ENCODE results near the gene EMX2. TPM values are rescaled to one million over a fixed set of nuclear protein-coding genes. Genes with fewer than 3 reads are reported as not detected.

Gene EMX2
- total and polyA plus RNA-seq, 4 donors: 0.37 TPM; not detected in 3

- 90 to 92% methylated on average over 5 of the region's 5 CpGs for WGBS, 2 donors
- no peak for DNase-seq
- Histone ChIP-seq H3K4me3 (no peak overlapping the region), H3K4me1 (ENCODE audit: control insufficient read depth in 5 of 5, insufficient read depth in 5 of 5, low read length in 5 of 5) (peaks cover 0 to 6% (median 4%) of the 10 kb centered on the region in 5 donors), H3K36me3 (ENCODE audit: control insufficient read depth in 4 of 4, insufficient read depth in 4 of 4, low read length in 4 of 4) (no peaks in the 10 kb centered on the region), H3K9ac (ENCODE audit: insufficient read depth in 1 of 2, low read length in 2 of 2) (no peak overlapping the region), H3K27me3 (ENCODE audit: control insufficient read depth in 3 of 3, insufficient read depth in 3 of 3, low read length in 2 of 3) (peaks cover 22 to 60% (median 51%) of the 10 kb centered on the region in 3 donors), H3K9me3 (ENCODE audit: control insufficient read depth in 4 of 4, insufficient read depth in 3 of 4, low read length in 3 of 4) (peaks cover 0 to 14% (median 0%) of the 10 kb centered on the region in 4 donors), H3K27ac (ENCODE audit: low read depth in 1 of 2, low read length in 1 of 2) (no peak overlapping the region)
- no peak for TF ChIP-seq CTCF (IDR thresholded peaks at IDR 0.05; ENCODE audit: control extremely low read depth, extremely low read depth)
- ATAC-seq (ENCODE audit: insufficient read depth, low FRiP score): no peak
Observed at GRCh38 chr10:117556356-117556755, 13.8 kb downstream of the EMX2 start.

- Histone ChIP-seq H3K27me3 (ENCODE audit: control insufficient read depth in 3 of 3, insufficient read depth in 3 of 3, low read length in 2 of 3) (peaks cover 0 to 46% (median 22%) of the 10 kb centered on the region in 3 donors), H3K9ac (ENCODE audit: insufficient read depth in 1 of 2, low read length in 2 of 2) (no peak overlapping the region), H3K27ac (ENCODE audit: low read depth in 1 of 2, low read length in 1 of 2) (no peak overlapping the region), H3K4me3 (no peak overlapping the region), H3K9me3 (ENCODE audit: control insufficient read depth in 4 of 4, insufficient read depth in 3 of 4, low read length in 3 of 4) (no peaks in the 10 kb centered on the region), H3K4me1 (ENCODE audit: control insufficient read depth in 5 of 5, insufficient read depth in 5 of 5, low read length in 5 of 5) (no peaks in the 10 kb centered on the region), H3K36me3 (ENCODE audit: control insufficient read depth in 4 of 4, insufficient read depth in 4 of 4, low read length in 4 of 4) (no peaks in the 10 kb centered on the region)
- 70 to 75% methylated on average over 4 of the region's 4 CpGs for WGBS, 2 donors
- TF ChIP-seq CTCF (IDR thresholded peaks at IDR 0.05; ENCODE audit: control extremely low read depth, extremely low read depth): no peak
- DNase-seq (no peak), ATAC-seq (ENCODE audit: insufficient read depth, low FRiP score) (no peak)
Observed at GRCh38 chr10:117559712-117560111, 17.2 kb downstream of the EMX2 start.

GRCh38 chr10:117560942-117561341, 18.4 kb downstream of the EMX2 start:
- Histone ChIP-seq H3K27ac (ENCODE audit: low read depth in 1 of 2, low read length in 1 of 2) (no peak overlapping the region), H3K4me3 (no peak overlapping the region), H3K9ac (ENCODE audit: insufficient read depth in 1 of 2, low read length in 2 of 2) (no peak overlapping the region), H3K27me3 (ENCODE audit: control insufficient read depth in 3 of 3, insufficient read depth in 3 of 3, low read length in 2 of 3) (peaks cover 0 to 40% (median 12%) of the 10 kb centered on the region in 3 donors), H3K4me1 (ENCODE audit: control insufficient read depth in 5 of 5, insufficient read depth in 5 of 5, low read length in 5 of 5) (no peaks in the 10 kb centered on the region), H3K36me3 (ENCODE audit: control insufficient read depth in 4 of 4, insufficient read depth in 4 of 4, low read length in 4 of 4) (no peaks in the 10 kb centered on the region), H3K9me3 (ENCODE audit: control insufficient read depth in 4 of 4, insufficient read depth in 3 of 4, low read length in 3 of 4) (no peaks in the 10 kb centered on the region)
- ATAC-seq (ENCODE audit: insufficient read depth, low FRiP score): no peak
- no peak for TF ChIP-seq CTCF (IDR thresholded peaks at IDR 0.05; ENCODE audit: control extremely low read depth, extremely low read depth)
- 66 to 79% methylated on average over 2 of the region's 2 CpGs for WGBS, 2 donors
- DNase-seq: no peak

GRCh38 chr10:117562220-117562619, 19.7 kb downstream of the EMX2 start:
- Histone ChIP-seq H3K36me3 (ENCODE audit: control insufficient read depth in 4 of 4, insufficient read depth in 4 of 4, low read length in 4 of 4) (no peaks in the 10 kb centered on the region), H3K4me3 (no peak overlapping the region), H3K4me1 (ENCODE audit: control insufficient read depth in 5 of 5, insufficient read depth in 5 of 5, low read length in 5 of 5) (no peaks in the 10 kb centered on the region), H3K27ac (ENCODE audit: low read depth in 1 of 2, low read length in 1 of 2) (no peak overlapping the region), H3K9ac (ENCODE audit: insufficient read depth in 1 of 2, low read length in 2 of 2) (no peak overlapping the region), H3K27me3 (ENCODE audit: control insufficient read depth in 3 of 3, insufficient read depth in 3 of 3, low read length in 2 of 3) (peaks cover 0 to 34% (median 3%) of the 10 kb centered on the region in 3 donors), H3K9me3 (ENCODE audit: control insufficient read depth in 4 of 4, insufficient read depth in 3 of 4, low read length in 3 of 4) (no peaks in the 10 kb centered on the region)
- no peak for TF ChIP-seq CTCF (IDR thresholded peaks at IDR 0.05; ENCODE audit: control extremely low read depth, extremely low read depth)
- DNase-seq (no peak), ATAC-seq (ENCODE audit: insufficient read depth, low FRiP score) (no peak)
- WGBS, 2 donors: 85 to 87% methylated on average over 7 of the region's 7 CpGs

Measured in lung (tissue), 12 donors.